ENCODE results near the gene BACE2.

- TF ChIP-seq CTCF (IDR thresholded peaks at IDR 0.05), result no peak
- no peak for TF ChIP-seq POLR2A (IDR thresholded peaks at IDR 0.05)
Measured at GRCh38 chr21:41215856-41216408, 48.0 kb downstream of the BACE2 start.

Measured in thyroid gland (tissue), 4 donors.